Activated CD4-positive, alpha-beta T cell treated with anti-CD3 and anti-CD28 coated beads, Interleukin-2, amount 10 ng/mL, durations not matched to agents 24 days and 14 days (primary cell): ENCODE data around the gene KRT16. TPM values are rescaled to one million over a fixed set of nuclear protein-coding genes. Genes with fewer than 3 reads are reported as not detected.
"Not testable (repeated sequence)": the region's sequence is repeated elsewhere in the genome, so short reads cannot be mapped to it uniquely, and the experiment has no call there.

Experiments used
- DNase-seq: peaks from one replicate; pipeline ENCODE4 v3.0.0; 2022
- H3K27ac Mint-ChIP-seq: one replicate; pipeline ENCODE4 v1.8.0; 2022; ENCODE audit warnings: mild to moderate bottlenecking, mixed read lengths
- H3K27me3 Mint-ChIP-seq: one replicate; pipeline ENCODE4 v1.8.0; 2022; ENCODE audit warnings: mixed read lengths
- H3K36me3 Mint-ChIP-seq: one replicate; pipeline ENCODE4 v1.8.0; 2022; ENCODE audit warnings: low read depth, mild to moderate bottlenecking, mixed read lengths
- H3K4me1 Mint-ChIP-seq: one replicate; pipeline ENCODE4 v1.8.0; 2021; ENCODE audit warnings: mixed read lengths
- H3K4me3 Mint-ChIP-seq: one replicate; pipeline ENCODE4 v1.8.0; 2022; ENCODE audit warnings: mild to moderate bottlenecking, moderate library complexity, mixed read lengths
- H3K9me3 Mint-ChIP-seq: one replicate; pipeline ENCODE4 v1.8.0; 2021; ENCODE audit warnings: mixed read lengths
- intact Hi-C: fragments of 100-400 bp; cut with micrococcal nuclease; formaldehyde crosslinking; loops from one replicate; pipeline ENCODE4 v1.15.1; 2023
- total RNA-seq: library from RNA; stranded (reverse); gene quantifications from 2 replicates; pipeline ENCODE4 v1.2.3, GENCODE V29; 2022

KRT16 gene
- not detected in 2 replicates for total RNA-seq

DNA sequence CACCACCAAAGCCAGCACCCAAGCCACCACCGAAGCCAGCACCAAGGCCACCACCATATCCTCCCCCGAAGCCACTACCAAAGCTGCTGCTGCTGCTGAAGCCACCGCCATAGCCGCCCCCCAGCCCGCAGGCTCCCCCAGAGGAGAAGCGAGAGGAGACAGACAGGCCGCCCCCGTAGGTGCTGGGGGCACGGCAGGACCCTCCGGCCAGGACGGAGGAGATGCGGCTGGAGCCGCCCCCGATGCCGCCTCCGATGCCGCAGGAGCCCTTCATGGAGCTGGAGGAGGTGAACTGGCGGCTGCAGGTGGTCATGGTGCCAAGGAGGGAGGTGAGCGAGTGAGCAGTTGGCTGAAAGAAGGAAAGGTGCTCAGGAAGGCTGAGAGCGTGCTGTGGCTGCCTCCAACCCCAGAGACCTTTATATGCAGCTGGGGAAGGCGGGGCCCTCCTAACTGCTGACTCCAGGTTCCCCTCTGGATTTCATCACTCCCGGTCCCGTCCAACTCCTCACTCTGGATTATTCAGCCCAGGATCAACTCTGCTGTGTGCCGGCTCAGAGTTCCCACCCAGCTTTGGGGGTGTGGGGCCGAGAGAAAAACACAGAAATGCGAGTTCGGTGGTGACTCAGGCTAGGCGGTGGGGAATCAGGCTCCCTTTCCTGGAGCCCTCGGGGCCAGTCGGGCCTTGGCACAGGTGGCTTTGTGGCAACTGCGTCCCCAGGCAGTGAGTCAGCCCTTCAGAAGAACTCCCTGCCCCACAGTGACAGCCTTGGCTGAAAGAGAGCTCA lies at the start of gene KRT16:
Gene KRT16 (minus strand): TSS at position 392 of the 785 bp plus-strand sequence. CDS start 79 bp downstream, at position 313.
- H3K9me3 Mint-ChIP-seq, H3K27me3 Mint-ChIP-seq, H3K4me3 Mint-ChIP-seq, intact Hi-C loops, H3K27ac Mint-ChIP-seq, H3K36me3 Mint-ChIP-seq, DNase-seq, H3K4me1 Mint-ChIP-seq: not testable (repeated sequence)

DNA sequence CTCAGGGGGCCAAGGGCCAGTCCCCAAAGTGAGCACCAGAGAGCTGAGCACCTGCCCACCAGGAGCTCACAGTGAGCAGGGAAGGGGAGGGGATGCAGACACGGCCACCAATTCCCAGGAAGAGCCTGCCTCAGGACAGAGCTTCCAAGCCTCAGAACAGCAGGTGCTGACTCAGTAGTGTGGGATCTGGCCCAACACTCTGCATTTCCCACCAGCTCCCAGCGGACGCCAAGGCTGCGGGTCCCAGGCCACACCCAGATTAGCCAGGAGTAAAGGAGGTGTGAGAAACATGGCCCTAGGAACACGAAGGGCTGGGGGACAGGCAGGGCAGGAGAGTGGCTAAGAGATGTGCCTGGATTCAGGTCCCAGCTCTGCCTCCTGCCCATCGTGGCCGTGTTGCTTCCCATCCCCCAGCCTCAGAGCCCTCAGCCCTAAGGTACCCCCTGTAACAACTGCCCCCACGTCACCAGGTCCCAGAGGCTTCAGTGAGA lies 47.7 kb upstream of the KRT16 start:
- no peak for DNase-seq

GRCh38 chr17:41659427-41660212 lies 47.1 kb upstream of the KRT16 start:
- Mint-ChIP-seq H3K4me1 (peaks cover 13% of the 10 kb centered on the region), H3K36me3 (no peaks in the 10 kb centered on the region), H3K27me3 (peaks cover 6% of the 10 kb centered on the region), H3K4me3 (no peak overlapping the region), H3K9me3 (no peaks in the 10 kb centered on the region), H3K27ac (no peak overlapping the region)
- DNase-seq, result no peak
- intact Hi-C loops, result loop anchor here (5.0 to 10.0 kb wide), 2 partner anchors 172 to 805 kb away; partner anchors contain the start of gene KRT36

More for the DNA sequence above, 47.7 kb upstream of the KRT16 start:
- intact Hi-C loops, result loop anchor here (5.0 to 10.0 kb wide), 2 partner anchors 173 to 805 kb away; partner anchors contain the start of gene KRT36
- Mint-ChIP-seq H3K27ac (no peak overlapping the region), H3K9me3 (no peaks in the 10 kb centered on the region), H3K4me3 (no peak overlapping the region), H3K36me3 (no peaks in the 10 kb centered on the region), H3K4me1 (peaks cover 13% of the 10 kb centered on the region), H3K27me3 (peaks cover 8% of the 10 kb centered on the region)

DNA sequence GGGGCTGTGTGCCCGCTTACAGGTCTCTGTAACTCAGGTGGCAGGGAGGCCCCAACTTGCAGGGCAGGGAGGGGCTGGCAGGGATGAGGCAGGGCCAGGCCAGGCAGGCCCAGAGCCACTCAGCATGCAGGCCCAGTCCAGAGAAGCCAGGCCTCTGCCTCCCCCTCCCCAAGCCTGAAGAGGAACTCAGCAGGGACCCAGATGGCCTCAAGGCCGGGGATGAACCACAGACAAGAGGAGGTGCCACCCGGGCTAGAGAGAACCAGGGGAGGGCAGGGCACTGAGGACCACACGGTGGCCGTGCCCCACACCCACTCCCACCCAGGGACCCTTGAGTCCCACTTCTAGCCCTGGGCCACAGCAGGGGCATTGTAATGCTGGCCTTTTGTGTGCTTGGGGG lies 46.3 kb upstream of the KRT16 start:
- Mint-ChIP-seq H3K27me3 (peaks cover 5% of the 10 kb centered on the region), H3K36me3 (no peaks in the 10 kb centered on the region), H3K4me1 (peaks cover 13% of the 10 kb centered on the region), H3K9me3 (no peaks in the 10 kb centered on the region), H3K4me3 (no peak overlapping the region), H3K27ac (no peak overlapping the region)
- DNase-seq, result no peak
- intact Hi-C loops, result no loop called here

- intact Hi-C loops, result no loop called here
- Mint-ChIP-seq H3K36me3 (no peaks in the 10 kb centered on the region), H3K9me3 (no peaks in the 10 kb centered on the region), H3K4me1 (peaks cover 5% of the 10 kb centered on the region), H3K4me3 (no peak overlapping the region), H3K27me3 (no peaks in the 10 kb centered on the region), H3K27ac (no peak overlapping the region)
- DNase-seq, result no peak
Measured at GRCh38 chr17:41657936-41658335, 45.4 kb upstream of the KRT16 start.

DNA sequence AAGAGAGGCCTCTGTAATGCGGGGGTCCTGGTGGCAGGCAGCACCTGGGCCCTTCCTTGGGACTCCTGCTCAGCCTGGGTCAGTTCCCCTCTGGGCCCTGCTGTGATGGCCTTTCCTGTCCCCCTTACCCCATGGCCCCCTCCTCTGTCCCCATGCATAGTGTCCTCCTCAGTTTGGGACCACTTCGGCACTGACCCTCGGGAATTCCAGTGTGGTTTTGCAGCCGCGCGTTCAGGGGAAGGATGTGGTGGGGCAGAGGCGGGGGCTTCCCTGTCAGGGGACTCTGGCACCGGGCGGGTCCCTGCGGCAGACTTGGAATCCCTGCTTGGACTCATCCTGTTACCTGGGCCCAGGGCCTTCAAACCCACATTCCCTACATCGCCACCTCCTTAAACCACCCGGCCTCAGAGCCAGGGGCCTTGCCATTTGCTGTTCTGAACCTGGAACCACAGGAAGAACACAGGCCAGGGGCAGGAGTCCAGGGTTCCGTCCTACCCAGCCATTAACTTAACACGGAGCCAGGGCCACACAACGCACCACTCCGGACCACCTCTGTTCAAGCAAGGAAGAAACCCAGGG lies 44.7 kb upstream of the KRT16 start:
- no peaks in the 10 kb centered on the region for H3K27me3 Mint-ChIP-seq

DNA sequence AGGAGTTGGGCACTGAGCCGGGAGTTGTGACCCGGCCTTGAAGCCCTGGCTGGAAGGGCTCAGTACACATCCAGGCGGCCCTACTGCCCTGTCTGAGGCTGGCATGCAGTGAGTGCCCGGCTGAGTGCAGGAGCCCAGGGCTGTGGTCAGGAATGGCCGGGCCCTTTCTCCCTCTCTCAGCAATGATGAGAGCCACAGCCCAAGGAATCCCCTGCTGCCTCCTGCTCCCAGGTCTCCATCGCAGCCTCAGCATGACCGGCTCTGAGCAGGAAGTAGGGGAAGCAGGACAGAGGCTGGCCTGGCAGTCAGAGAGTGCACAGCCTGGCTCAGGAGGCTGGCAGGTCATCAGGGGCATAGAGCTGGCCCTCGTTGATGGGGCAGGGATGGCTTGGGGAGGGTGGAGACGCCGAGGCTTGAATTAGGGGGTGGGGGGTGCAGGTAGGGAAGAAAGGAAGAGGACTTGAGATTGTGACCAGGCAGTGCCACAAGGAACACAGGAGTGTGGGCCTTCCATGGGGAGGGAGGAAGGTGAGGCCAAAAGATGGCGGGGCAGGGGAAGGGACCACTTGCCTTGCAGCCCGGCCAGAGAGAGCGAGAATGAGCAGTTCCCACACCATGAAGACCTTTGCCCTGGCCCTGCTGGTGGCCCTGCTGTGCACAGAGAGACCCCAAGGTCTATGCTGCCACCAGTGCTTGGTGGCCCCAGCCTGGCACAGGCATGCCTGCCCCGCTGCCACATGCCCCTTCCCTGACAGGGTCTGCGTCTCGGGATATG lies 43.9 kb upstream of the KRT16 start:
- H3K27me3 Mint-ChIP-seq, result no peaks in the 10 kb centered on the region
- peaks cover 3% of the 10 kb centered on the region for H3K4me1 Mint-ChIP-seq
- intact Hi-C loops, result no loop called here
- H3K4me3 Mint-ChIP-seq, result no peak overlapping the region
- no peaks in the 10 kb centered on the region for H3K9me3 Mint-ChIP-seq
- H3K36me3 Mint-ChIP-seq, result no peaks in the 10 kb centered on the region
- H3K27ac Mint-ChIP-seq, result no peak overlapping the region
- DNase-seq, result no peak

More for the DNA sequence above, 44.7 kb upstream of the KRT16 start:
- DNase-seq, result no peak
- no peaks in the 10 kb centered on the region for H3K9me3 Mint-ChIP-seq
- intact Hi-C loops, result no loop called here
- H3K4me3 Mint-ChIP-seq, result no peak overlapping the region
- H3K4me1 Mint-ChIP-seq, result peaks cover 3% of the 10 kb centered on the region
- H3K36me3 Mint-ChIP-seq, result no peaks in the 10 kb centered on the region
- no peak overlapping the region for H3K27ac Mint-ChIP-seq

- no peak for DNase-seq
- Mint-ChIP-seq H3K27me3 (no peaks in the 10 kb centered on the region), H3K36me3 (no peaks in the 10 kb centered on the region), H3K9me3 (no peaks in the 10 kb centered on the region), H3K4me3 (no peak overlapping the region), H3K4me1 (peaks cover 3% of the 10 kb centered on the region), H3K27ac (no peak overlapping the region)
- intact Hi-C loops, result no loop called here
Measured at GRCh38 chr17:41655611-41656111, 43.1 kb upstream of the KRT16 start.

GRCh38 chr17:41654678-41655607 lies 42.4 kb upstream of the KRT16 start:
- Mint-ChIP-seq H3K27me3 (no peaks in the 10 kb centered on the region), H3K4me3 (no peak overlapping the region), H3K36me3 (no peaks in the 10 kb centered on the region), H3K9me3 (no peaks in the 10 kb centered on the region), H3K4me1 (peaks cover 3% of the 10 kb centered on the region), H3K27ac (no peak overlapping the region)
- intact Hi-C loops, result no loop called here
- no peak for DNase-seq

- H3K27me3 Mint-ChIP-seq, result no peaks in the 10 kb centered on the region
- no peak overlapping the region for H3K27ac Mint-ChIP-seq
- intact Hi-C loops, result no loop called here
- H3K9me3 Mint-ChIP-seq, result no peaks in the 10 kb centered on the region
- H3K36me3 Mint-ChIP-seq, result no peaks in the 10 kb centered on the region
- DNase-seq, result no peak
- peaks cover 3% of the 10 kb centered on the region for H3K4me1 Mint-ChIP-seq
- H3K4me3 Mint-ChIP-seq, result no peak overlapping the region
Measured at GRCh38 chr17:41653892-41654677, 41.5 kb upstream of the KRT16 start.

DNA sequence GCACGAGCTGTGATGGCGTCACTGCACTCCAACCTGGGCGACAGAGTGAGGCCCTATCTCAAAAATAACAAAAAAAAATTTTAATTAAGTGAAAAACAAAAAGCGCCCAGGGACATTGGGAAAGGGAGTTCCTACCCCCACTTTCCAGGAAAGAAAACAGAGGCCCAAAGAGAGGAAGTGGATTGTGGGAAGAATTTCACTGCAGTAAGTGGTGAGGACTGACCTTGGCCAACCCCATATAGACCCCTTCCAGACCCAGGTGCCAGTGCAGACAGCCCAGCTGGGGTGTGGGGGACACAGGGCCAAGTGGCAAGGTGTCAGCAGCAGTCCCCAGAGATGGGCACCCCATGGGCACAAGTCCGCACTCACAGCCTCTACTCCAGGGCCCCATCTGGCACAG lies 40.9 kb upstream of the KRT16 start:
- Mint-ChIP-seq H3K4me3 (no peak overlapping the region), H3K27me3 (no peaks in the 10 kb centered on the region), H3K36me3 (no peaks in the 10 kb centered on the region), H3K9me3 (no peaks in the 10 kb centered on the region), H3K27ac (no peak overlapping the region), H3K4me1 (peaks cover 5% of the 10 kb centered on the region)
- DNase-seq, result no peak
- intact Hi-C loops, result no loop called here

DNA sequence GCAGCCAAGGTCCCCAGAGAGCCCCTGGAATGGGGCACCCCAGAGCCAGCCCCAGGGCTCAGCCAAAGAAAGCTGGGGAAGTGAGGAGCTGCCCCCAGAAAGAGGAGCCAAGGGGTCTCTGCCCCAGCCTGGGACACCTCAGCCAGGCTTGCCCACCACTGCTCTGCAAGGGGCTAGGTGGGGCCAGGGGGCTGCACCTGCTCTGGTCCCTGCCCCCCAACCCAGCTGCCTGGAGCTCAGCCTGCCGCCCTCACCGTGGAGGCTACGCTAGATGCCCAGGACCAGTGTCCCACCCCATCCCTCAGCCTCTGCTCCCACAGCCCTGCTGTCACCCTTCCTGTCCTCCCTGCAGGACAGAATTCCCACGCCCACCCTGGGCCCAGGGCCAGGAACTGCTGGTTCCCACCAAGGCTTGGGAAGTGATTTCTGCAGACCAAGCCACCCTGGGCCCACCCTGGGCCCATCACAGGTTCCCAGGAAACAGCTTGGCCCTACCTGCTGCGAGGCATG lies 39.9 kb upstream of the KRT16 start:
- DNase-seq, result no peak
- H3K4me3 Mint-ChIP-seq, result no peak overlapping the region
- H3K9me3 Mint-ChIP-seq, result no peaks in the 10 kb centered on the region
- no peak overlapping the region for H3K27ac Mint-ChIP-seq
- intact Hi-C loops, result no loop called here
- H3K36me3 Mint-ChIP-seq, result no peaks in the 10 kb centered on the region
- H3K27me3 Mint-ChIP-seq, result no peaks in the 10 kb centered on the region
- peaks cover 9% of the 10 kb centered on the region for H3K4me1 Mint-ChIP-seq
